Measurements from ENCODE around the gene TSPAN14.
"Not testable (repeated sequence)": the region's sequence is repeated elsewhere in the genome, so short reads cannot be mapped to it uniquely, and the experiment has no call there.

Gene TSPAN14

GRCh38 chr10:80472234-80473095 is 18.4 kb downstream of the TSPAN14 start:
- no peak for DNase-seq

GRCh38 chr10:80473096-80473657 is 19.1 kb downstream of the TSPAN14 start:
- no peak for DNase-seq

GRCh38 chr10:80473692-80474596 is 19.8 kb downstream of the TSPAN14 start:
- DNase-seq, result no peak

GRCh38 chr10:80474597-80474910 is 20.4 kb downstream of the TSPAN14 start:
- DNase-seq, result no peak

GRCh38 chr10:80474941-80475340 is 20.8 kb downstream of the TSPAN14 start:
- no peak for DNase-seq

GRCh38 chr10:80475641-80476040 is 21.5 kb downstream of the TSPAN14 start:
- DNase-seq, result not testable (repeated sequence)

GRCh38 chr10:80476685-80477084 is 22.6 kb downstream of the TSPAN14 start:
- DNase-seq, result no peak

- DNase-seq, result no peak
Observed at GRCh38 chr10:80477813-80478212, 23.7 kb downstream of the TSPAN14 start.

GRCh38 chr10:80480373-80480772 is 26.3 kb downstream of the TSPAN14 start:
- DNase-seq, result not testable (repeated sequence)

GRCh38 chr10:80480852-80481251 is 26.7 kb downstream of the TSPAN14 start:
- DNase-seq, result no peak

GRCh38 chr10:80484243-80484642 is 30.1 kb downstream of the TSPAN14 start:
- DNase-seq, result no peak

- no peak for DNase-seq
Observed at GRCh38 chr10:80484676-80485075, 30.6 kb downstream of the TSPAN14 start.

- no peak for DNase-seq
Observed at GRCh38 chr10:80485076-80485945, 31.2 kb downstream of the TSPAN14 start.

- DNase-seq, result no peak
Observed at GRCh38 chr10:80485946-80486764, 32.0 kb downstream of the TSPAN14 start.

- no peak for DNase-seq
Observed at GRCh38 chr10:80486785-80487420, 32.8 kb downstream of the TSPAN14 start.

GRCh38 chr10:80487421-80487785 is 33.3 kb downstream of the TSPAN14 start:
- DNase-seq, result no peak

- no peak for DNase-seq
Observed at GRCh38 chr10:80487791-80488538, 33.9 kb downstream of the TSPAN14 start.

GRCh38 chr10:80488539-80489066 is 34.5 kb downstream of the TSPAN14 start:
- no peak for DNase-seq

- DNase-seq, result no peak
Observed at GRCh38 chr10:80489371-80490112, 35.4 kb downstream of the TSPAN14 start.

Data from cortex of kidney (tissue), 1 donor.